Measurements from ENCODE around the gene ERF. TPM values are rescaled to one million over a fixed set of nuclear protein-coding genes. Genes with fewer than 3 reads are reported as not detected.

ERF gene
- total RNA-seq, 2 donors from 2014 or later: 10.6 to 31.6 TPM

DNA sequence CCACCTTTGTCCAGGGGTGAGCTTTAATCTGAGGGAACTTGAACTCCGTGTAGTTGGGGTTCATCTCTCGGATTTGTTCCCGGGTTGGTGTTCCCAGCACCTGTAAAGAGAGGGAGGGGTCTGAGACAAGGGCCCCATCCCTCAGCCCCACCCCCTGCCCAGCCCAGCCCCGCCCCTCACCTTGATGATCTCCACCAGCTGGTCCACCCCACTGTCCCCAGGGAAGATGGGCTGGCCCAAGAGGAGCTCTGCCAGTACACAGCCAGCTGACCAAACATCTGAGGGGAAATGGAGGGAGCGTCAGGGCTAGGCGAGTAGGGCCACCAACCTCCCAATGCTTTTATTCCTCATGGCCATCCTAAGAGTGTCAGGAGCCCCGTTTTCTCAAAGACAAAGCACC is 21.8 kb downstream of the ERF start:
- Histone ChIP-seq H3K36me3 (replicated peaks in 1 of 2; ENCODE audit: insufficient read depth in 1 of 2, low read depth in 2 of 2) (peaks cover 11 to 15% of the 10 kb centered on the region in 2 donors), H3K27ac (no peak overlapping the region), H3K4me1 (no peaks in the 10 kb centered on the region), H3K4me3 (no peak overlapping the region), H3K9me3 (no peaks in the 10 kb centered on the region), H3K27me3 (no peaks in the 10 kb centered on the region)
- WGBS, 2 donors: 68% methylated on average over 7 of the region's 7 CpGs; no CpG with 5 or more reads in 1 of the 2 donors
- no peak for DNase-seq
- no peak for ATAC-seq
- intact Hi-C loops (cut with DNase I): no loop called here
- TF ChIP-seq POLR2A (IDR thresholded peaks at IDR 0.05): no peak

GRCh38 chr19:42232435-42232834 is 22.5 kb downstream of the ERF start:
- Histone ChIP-seq H3K9me3 (no peaks in the 10 kb centered on the region), H3K4me3 (no peak overlapping the region), H3K27ac (no peak overlapping the region), H3K27me3 (no peaks in the 10 kb centered on the region), H3K36me3 (replicated peaks in 1 of 2; ENCODE audit: insufficient read depth in 1 of 2, low read depth in 2 of 2) (peaks cover 11 to 15% of the 10 kb centered on the region in 2 donors), H3K4me1 (no peaks in the 10 kb centered on the region)
- TF ChIP-seq, protein P1, sequence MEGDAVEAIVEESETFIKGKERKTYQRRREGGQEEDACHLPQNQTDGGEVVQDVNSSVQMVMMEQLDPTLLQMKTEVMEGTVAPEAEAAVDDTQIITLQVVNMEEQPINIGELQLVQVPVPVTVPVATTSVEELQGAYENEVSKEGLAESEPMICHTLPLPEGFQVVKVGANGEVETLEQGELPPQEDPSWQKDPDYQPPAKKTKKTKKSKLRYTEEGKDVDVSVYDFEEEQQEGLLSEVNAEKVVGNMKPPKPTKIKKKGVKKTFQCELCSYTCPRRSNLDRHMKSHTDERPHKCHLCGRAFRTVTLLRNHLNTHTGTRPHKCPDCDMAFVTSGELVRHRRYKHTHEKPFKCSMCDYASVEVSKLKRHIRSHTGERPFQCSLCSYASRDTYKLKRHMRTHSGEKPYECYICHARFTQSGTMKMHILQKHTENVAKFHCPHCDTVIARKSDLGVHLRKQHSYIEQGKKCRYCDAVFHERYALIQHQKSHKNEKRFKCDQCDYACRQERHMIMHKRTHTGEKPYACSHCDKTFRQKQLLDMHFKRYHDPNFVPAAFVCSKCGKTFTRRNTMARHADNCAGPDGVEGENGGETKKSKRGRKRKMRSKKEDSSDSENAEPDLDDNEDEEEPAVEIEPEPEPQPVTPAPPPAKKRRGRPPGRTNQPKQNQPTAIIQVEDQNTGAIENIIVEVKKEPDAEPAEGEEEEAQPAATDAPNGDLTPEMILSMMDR (IDR thresholded peaks at IDR 0.05): no peak
- TF ChIP-seq POLR2A (IDR thresholded peaks at IDR 0.05): no peak
- ATAC-seq (no peak), DNase-seq (no peak)
- WGBS, 2 donors: 90 to 94% methylated on average over 6 to 9 of the region's 10 CpGs
- intact Hi-C loops (cut with DNase I): no loop called here

DNA sequence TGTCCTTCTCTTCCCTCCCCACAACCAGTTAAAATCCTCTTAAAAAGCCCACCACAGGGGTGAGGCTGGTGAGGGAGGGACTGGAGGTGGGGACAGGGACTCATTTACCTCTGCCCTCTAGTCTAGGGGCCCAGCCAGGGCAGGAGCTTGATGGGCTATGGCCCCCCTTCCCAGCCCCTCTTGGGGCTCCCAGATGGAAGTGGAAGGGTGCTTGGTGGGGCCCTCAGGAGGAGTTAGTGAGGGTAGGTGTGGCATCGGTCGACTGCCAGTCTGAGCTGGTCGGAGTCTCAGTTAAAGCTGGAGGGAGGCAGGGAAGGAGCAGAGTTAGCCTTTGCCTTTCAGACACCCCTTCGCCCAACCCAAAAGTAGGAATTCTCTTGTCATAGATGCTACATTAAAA is 24.4 kb downstream of the ERF start:
- DNase-seq (no peak), ATAC-seq (no peak)
- intact Hi-C loops (cut with DNase I): no loop called here
- H3K4me3 ChIP-seq: no peak overlapping the region
- no peak for TF ChIP-seq POLR2A (IDR thresholded peaks at IDR 0.05)
- TF ChIP-seq, protein P1 (IDR thresholded peaks at IDR 0.05): no peak
- no peaks in the 10 kb centered on the region for H3K4me1 ChIP-seq
- H3K9me3 ChIP-seq: no peaks in the 10 kb centered on the region
- WGBS, 2 donors: 74 to 82% methylated on average over 4 of the region's 4 CpGs
- H3K27ac ChIP-seq: no peak overlapping the region
- no peaks in the 10 kb centered on the region for H3K27me3 ChIP-seq
- peaks cover 11 to 14% of the 10 kb centered on the region in 2 donors for H3K36me3 ChIP-seq (replicated peaks in 1 of 2; ENCODE audit: insufficient read depth in 1 of 2, low read depth in 2 of 2)

DNA sequence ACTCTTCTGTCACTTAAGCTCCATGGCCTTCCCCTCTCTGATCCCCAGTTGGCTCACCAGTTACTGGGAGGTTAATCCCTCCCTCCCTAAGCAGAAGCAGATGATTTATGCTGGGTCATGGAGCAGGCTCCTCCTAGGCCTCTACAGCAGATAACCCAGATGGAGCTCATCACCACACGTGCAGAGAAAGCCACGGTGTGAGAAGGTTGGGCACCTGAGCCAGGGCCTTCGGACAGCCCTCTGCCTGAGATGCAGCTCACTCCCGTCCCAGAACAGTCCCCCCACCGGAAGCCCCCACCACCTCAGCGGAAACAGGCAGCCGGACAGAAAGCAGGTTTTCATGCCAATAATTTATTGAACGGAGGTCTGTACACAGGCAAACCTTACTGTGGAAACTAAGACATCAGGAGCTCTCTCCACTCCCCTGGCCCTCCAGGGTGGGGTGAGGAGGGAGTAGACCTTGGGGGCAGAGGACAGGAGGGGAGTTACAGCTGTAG is 25.0 kb downstream of the ERF start:
- ATAC-seq: no peak
- WGBS, 2 donors: 36 to 64% methylated on average over 6 to 8 of the region's 8 CpGs
- H3K36me3 ChIP-seq (replicated peaks in 1 of 2; ENCODE audit: insufficient read depth in 1 of 2, low read depth in 2 of 2): peaks cover 11 to 21% of the 10 kb centered on the region in 2 donors

GRCh38 chr19:42229301-42229854 is 25.6 kb downstream of the ERF start:
- DNase-seq: no peak
- no peak for TF ChIP-seq POLR2A (IDR thresholded peaks at IDR 0.05)
- TF ChIP-seq, protein P1 (IDR thresholded peaks at IDR 0.05): no peak
- WGBS, 2 donors: 64 to 68% methylated on average over 4 of the region's 4 CpGs

More for the DNA sequence above, 25.0 kb downstream of the ERF start:
- Histone ChIP-seq H3K27ac (no peak overlapping the region), H3K4me1 (no peaks in the 10 kb centered on the region), H3K27me3 (no peaks in the 10 kb centered on the region), H3K9me3 (no peaks in the 10 kb centered on the region), H3K4me3 (no peak overlapping the region)
- intact Hi-C loops (cut with DNase I): no loop called here
- no peak for DNase-seq
- TF ChIP-seq POLR2A (IDR thresholded peaks at IDR 0.05): no peak
- TF ChIP-seq, protein P1 (IDR thresholded peaks at IDR 0.05): no peak

More at GRCh38 chr19:42229301-42229854, 25.6 kb downstream of the ERF start:
- ATAC-seq: no peak
- Histone ChIP-seq H3K27me3 (no peaks in the 10 kb centered on the region), H3K27ac (no peak overlapping the region), H3K9me3 (no peaks in the 10 kb centered on the region), H3K4me3 (no peak overlapping the region), H3K4me1 (no peaks in the 10 kb centered on the region), H3K36me3 (replicated peaks in 1 of 2; ENCODE audit: insufficient read depth in 1 of 2, low read depth in 2 of 2) (peaks cover 10 to 25% of the 10 kb centered on the region in 2 donors)
- intact Hi-C loops (cut with DNase I): no loop called here
